Measurements from ENCODE around the gene FRMPD2.

DNA sequence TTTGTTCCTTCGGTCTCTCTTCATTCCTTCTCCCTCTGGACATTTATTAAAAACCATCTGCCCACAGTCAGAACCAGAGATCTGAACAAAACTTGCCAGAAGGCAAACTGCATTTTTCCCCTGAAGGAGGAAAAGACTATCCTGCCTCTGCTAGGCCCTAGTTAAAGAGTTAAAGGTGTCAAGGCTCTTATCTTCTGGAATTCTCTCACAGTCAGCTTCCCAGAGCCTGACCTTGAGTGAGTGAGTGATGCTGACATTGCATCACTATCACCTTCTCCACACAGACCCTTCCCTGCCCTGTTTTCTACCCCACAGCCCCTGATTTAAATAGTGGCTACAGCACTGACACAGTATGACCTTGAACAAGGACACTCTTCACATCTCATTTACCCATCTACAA lies 16.4 kb downstream of the FRMPD2 start:
- TF ChIP-seq, protein P1, sequence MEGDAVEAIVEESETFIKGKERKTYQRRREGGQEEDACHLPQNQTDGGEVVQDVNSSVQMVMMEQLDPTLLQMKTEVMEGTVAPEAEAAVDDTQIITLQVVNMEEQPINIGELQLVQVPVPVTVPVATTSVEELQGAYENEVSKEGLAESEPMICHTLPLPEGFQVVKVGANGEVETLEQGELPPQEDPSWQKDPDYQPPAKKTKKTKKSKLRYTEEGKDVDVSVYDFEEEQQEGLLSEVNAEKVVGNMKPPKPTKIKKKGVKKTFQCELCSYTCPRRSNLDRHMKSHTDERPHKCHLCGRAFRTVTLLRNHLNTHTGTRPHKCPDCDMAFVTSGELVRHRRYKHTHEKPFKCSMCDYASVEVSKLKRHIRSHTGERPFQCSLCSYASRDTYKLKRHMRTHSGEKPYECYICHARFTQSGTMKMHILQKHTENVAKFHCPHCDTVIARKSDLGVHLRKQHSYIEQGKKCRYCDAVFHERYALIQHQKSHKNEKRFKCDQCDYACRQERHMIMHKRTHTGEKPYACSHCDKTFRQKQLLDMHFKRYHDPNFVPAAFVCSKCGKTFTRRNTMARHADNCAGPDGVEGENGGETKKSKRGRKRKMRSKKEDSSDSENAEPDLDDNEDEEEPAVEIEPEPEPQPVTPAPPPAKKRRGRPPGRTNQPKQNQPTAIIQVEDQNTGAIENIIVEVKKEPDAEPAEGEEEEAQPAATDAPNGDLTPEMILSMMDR (IDR thresholded peaks at IDR 0.05; ENCODE audit: low read depth, low read length): no peak
- TF ChIP-seq MYC (IDR thresholded peaks at IDR 0.05; ENCODE audit: low read depth, low read length) (no peak), POLR2A (IDR thresholded peaks at IDR 0.05; ENCODE audit: extremely low read depth, insufficient read length) (no peak)
- TF ChIP-seq, protein P2, sequence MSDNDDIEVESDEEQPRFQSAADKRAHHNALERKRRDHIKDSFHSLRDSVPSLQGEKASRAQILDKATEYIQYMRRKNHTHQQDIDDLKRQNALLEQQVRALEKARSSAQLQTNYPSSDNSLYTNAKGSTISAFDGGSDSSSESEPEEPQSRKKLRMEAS (IDR thresholded peaks at IDR 0.05; ENCODE audit: low read depth, low read length): no peak

Measured in NB4 (cell line).